ENCODE data around the gene KCNMA1. TPM values are rescaled to one million over a fixed set of nuclear protein-coding genes. Genes with fewer than 3 reads are reported as not detected.

The KCNMA1 gene
- total RNA-seq, 4 donors from 2014 or later, result 68.4 to 170 (median 119) TPM

GRCh38 chr10:77049146-77049545, 588.5 kb downstream of the KCNMA1 start:
- WGBS, 2 donors (ENCODE audit: low coverage in 1 of 2), result 67 to 91% methylated on average over 1 to 3 of the region's 3 CpGs
- DNase-seq, result no peak
- TF ChIP-seq CTCF (IDR thresholded peaks at IDR 0.05), result no peak
- TF ChIP-seq EP300 (IDR thresholded peaks at IDR 0.05; ENCODE audit: low read depth), result no peak
- TF ChIP-seq POLR2AphosphoS5 (IDR thresholded peaks at IDR 0.05), result no peak
- Histone ChIP-seq H3K27me3 (peaks cover 2% of the 10 kb centered on the region), H3K4me1 (no peaks in the 10 kb centered on the region), H3K4me3 (no peak overlapping the region), H3K27ac (no peak overlapping the region), H3K36me3 (no peaks in the 10 kb centered on the region), H3K9me3 (no peaks in the 10 kb centered on the region)
- intact Hi-C loops (cut with DNase I; ENCODE audit: low total_unique reads), result no loop called here
- in situ Hi-C loops (cut with MboI; ENCODE audit: low pct_ligation_motif_present in 1 of 4, low pct_unique_long_range_greater_than_20kb in 1 of 4, low sequenced_read_pairs in 3 of 4), result no loop called here

- no peak for DNase-seq
- H3K9me3 ChIP-seq, result no peaks in the 10 kb centered on the region
- H3K27me3 ChIP-seq, result peaks cover 2% of the 10 kb centered on the region
- no peaks in the 10 kb centered on the region for H3K4me1 ChIP-seq
- no peak overlapping the region for H3K4me3 ChIP-seq
- intact Hi-C loops (cut with DNase I; ENCODE audit: low total_unique reads), result no loop called here
- in situ Hi-C loops (cut with MboI; ENCODE audit: low pct_ligation_motif_present in 1 of 4, low pct_unique_long_range_greater_than_20kb in 1 of 4, low sequenced_read_pairs in 3 of 4), result no loop called here
- TF ChIP-seq POLR2AphosphoS5 (IDR thresholded peaks at IDR 0.05) (no peak), EP300 (IDR thresholded peaks at IDR 0.05; ENCODE audit: low read depth) (no peak), CTCF (IDR thresholded peaks at IDR 0.05) (no peak), POLR2A (IDR thresholded peaks at IDR 0.05) (no peak)
- H3K27ac ChIP-seq, result no peak overlapping the region
- 71 to 94% methylated on average over 2 of the region's 2 CpGs for WGBS, 2 donors (ENCODE audit: low coverage in 1 of 2)
- no peaks in the 10 kb centered on the region for H3K36me3 ChIP-seq
Observed at GRCh38 chr10:77045085-77045484, 592.5 kb downstream of the KCNMA1 start.

GRCh38 chr10:77043420-77043763, 594.2 kb downstream of the KCNMA1 start:
- Histone ChIP-seq H3K27me3 (peaks cover 2% of the 10 kb centered on the region), H3K27ac (no peak overlapping the region), H3K4me3 (no peak overlapping the region), H3K36me3 (no peaks in the 10 kb centered on the region), H3K4me1 (no peaks in the 10 kb centered on the region), H3K9me3 (no peaks in the 10 kb centered on the region)
- WGBS, 2 donors (ENCODE audit: low coverage in 1 of 2), result 95 to 100% methylated on average over 2 of the region's 2 CpGs
- in situ Hi-C loops (cut with MboI; ENCODE audit: low pct_ligation_motif_present in 1 of 4, low pct_unique_long_range_greater_than_20kb in 1 of 4, low sequenced_read_pairs in 3 of 4) (no loop called here), intact Hi-C loops (cut with DNase I; ENCODE audit: low total_unique reads) (no loop called here)
- no peak for TF ChIP-seq POLR2A (IDR thresholded peaks at IDR 0.05)
- TF ChIP-seq CTCF (IDR thresholded peaks at IDR 0.05), result no peak
- TF ChIP-seq EP300 (IDR thresholded peaks at IDR 0.05; ENCODE audit: low read depth), result no peak
- TF ChIP-seq POLR2AphosphoS5 (IDR thresholded peaks at IDR 0.05), result no peak
- DNase-seq, result no peak

- TF ChIP-seq POLR2A (IDR thresholded peaks at IDR 0.05), result no peak
- TF ChIP-seq POLR2AphosphoS5 (IDR thresholded peaks at IDR 0.05), result no peak
- no peak for TF ChIP-seq CTCF (IDR thresholded peaks at IDR 0.05)
- TF ChIP-seq EP300 (IDR thresholded peaks at IDR 0.05; ENCODE audit: low read depth), result no peak
- no peak for DNase-seq
- H3K27ac ChIP-seq, result no peak overlapping the region
- intact Hi-C loops (cut with DNase I; ENCODE audit: low total_unique reads) (no loop called here), in situ Hi-C loops (cut with MboI; ENCODE audit: low pct_ligation_motif_present in 1 of 4, low pct_unique_long_range_greater_than_20kb in 1 of 4, low sequenced_read_pairs in 3 of 4) (no loop called here)
- no peaks in the 10 kb centered on the region for H3K9me3 ChIP-seq
- H3K36me3 ChIP-seq, result no peaks in the 10 kb centered on the region
- peaks cover 2% of the 10 kb centered on the region for H3K27me3 ChIP-seq
- no peak overlapping the region for H3K4me3 ChIP-seq
- no peaks in the 10 kb centered on the region for H3K4me1 ChIP-seq
- 90 to 100% methylated on average over 4 of the region's 4 CpGs for WGBS, 2 donors (ENCODE audit: low coverage in 1 of 2)
Observed at GRCh38 chr10:77042706-77043419, 594.7 kb downstream of the KCNMA1 start.
